ES-I3 (cell line): Measurements from ENCODE around the gene NAA30.

ENCODE experiments used
- H3K36me3 ChIP-seq: 2 replicates; pipeline ENCODE4 v1.6.1; 2013; ENCODE audit warnings: mild to moderate bottlenecking, low read length, control low read depth, moderate library complexity; ENCODE audit not compliant: insufficient read depth
- H3K4me1 ChIP-seq: 2 replicates; pipeline ENCODE4 v1.6.1; 2013; ENCODE audit warnings: mild to moderate bottlenecking, control low read depth, low read length; ENCODE audit not compliant: insufficient read depth
- H3K9ac ChIP-seq: 2 replicates; pipeline ENCODE4 v1.6.1; 2013; ENCODE audit warnings: low read depth, mild to moderate bottlenecking, low read length, moderate library complexity
- H3K9me3 ChIP-seq: 2 replicates; pipeline ENCODE4 v1.6.1; 2013; ENCODE audit warnings: mild to moderate bottlenecking, low read length, moderate library complexity; ENCODE audit not compliant: control insufficient read depth, insufficient read depth

The NAA30 gene

DNA sequence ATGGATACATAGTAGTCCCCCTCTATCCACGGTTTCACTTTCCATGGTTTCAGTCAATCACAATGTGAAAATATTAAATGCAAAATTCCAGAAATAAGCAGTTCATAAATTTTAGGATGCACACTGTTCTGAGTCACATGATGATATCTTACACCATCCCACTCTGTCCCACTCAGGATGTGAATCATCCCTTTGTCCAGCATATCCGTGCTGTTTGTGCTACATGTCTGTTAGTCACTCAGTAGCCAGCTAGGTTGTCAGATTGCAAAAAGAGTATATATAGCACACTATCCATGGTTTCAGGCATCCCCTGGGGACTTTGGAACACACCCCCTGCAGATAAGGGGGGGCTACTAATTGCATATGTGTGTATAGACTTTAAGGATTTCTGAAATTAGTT is 8.1 kb upstream of the NAA30 start:
- Histone ChIP-seq H3K4me1 (peaks cover 5% of the 10 kb centered on the region; the same call in 1 of the 2 replicates), H3K9ac (no peak overlapping the region), H3K36me3 (no peaks in the 10 kb centered on the region), H3K9me3 (no peaks in the 10 kb centered on the region)

DNA sequence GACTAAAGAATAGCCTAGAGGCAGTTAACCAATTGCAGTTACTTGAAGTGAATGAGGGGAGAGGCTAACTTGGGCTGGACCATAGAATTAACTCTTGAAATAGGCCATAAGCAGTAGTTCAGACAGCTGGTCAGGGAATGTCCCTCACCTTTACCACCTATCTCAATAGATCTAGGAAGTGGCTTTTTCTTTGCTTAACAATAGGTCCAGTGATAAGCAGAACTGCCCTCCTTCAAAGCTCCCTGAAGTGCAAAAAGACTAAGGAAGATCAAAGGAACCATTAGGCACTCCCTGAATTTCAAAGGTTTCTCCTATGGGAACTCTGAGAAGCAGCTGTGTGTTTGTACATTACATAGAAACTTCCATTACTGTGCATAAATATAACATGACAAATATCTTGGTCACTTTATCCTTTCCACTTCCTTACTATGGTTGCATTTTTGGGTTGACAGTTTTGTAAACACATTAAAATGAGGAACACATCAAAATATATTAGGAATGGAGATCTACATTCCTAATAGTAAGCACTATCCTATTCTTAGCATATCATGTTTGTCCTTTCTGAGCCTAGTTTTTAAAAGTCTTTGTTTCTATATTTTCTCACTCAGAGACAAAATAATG is 7.2 kb upstream of the NAA30 start:
- Histone ChIP-seq H3K4me1 (peaks cover 5% of the 10 kb centered on the region; the same call in 1 of the 2 replicates), H3K36me3 (no peaks in the 10 kb centered on the region), H3K9me3 (no peaks in the 10 kb centered on the region), H3K9ac (no peak overlapping the region)

DNA sequence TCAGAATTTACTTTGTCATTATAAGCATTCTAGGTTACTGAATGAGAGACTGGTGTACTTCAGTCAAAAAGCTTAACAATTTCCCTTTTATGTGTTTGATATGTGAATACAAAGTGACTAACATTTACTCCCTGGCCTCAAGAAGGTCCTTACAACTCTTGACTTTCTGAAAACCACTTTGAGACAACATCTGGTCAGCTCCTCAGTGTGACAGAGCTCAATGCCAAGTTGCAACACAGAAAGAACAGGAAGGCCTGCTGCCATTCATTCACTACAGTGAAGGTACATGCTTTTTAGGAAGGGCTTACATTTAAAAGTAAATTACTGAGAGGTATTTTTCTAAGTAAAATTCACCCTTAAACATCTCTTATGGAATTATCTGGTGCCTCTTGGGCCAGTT is 2.3 kb upstream of the NAA30 start:
- no peaks in the 10 kb centered on the region for H3K9me3 ChIP-seq
- no peak overlapping the region for H3K9ac ChIP-seq
- H3K4me1 ChIP-seq, result peaks cover 11% of the 10 kb centered on the region
- no peaks in the 10 kb centered on the region for H3K36me3 ChIP-seq

DNA sequence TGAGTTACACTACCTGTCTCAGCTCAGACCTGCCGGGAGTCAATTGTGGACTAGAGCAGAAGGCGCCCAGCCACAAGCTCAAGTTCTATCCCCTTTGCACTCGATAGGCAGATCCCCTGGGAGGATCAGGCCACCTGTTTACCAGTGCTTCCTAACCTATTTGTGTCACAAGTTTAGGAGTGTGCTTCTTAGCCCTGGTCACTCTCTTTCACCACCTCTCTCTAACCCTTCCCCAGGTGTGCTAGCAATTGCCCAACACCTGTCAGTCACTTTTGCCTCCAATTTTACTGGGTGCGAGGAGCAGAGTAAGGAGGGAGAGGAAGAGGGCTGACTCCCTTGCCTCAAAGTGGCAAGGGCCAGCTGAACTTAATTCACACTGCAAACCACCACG is 745 bp upstream of the NAA30 start:
- Histone ChIP-seq H3K4me1 (peaks cover 8% of the 10 kb centered on the region), H3K9ac (peak overlapping the region; percentile 73), H3K9me3 (no peaks in the 10 kb centered on the region), H3K36me3 (no peaks in the 10 kb centered on the region)

DNA sequence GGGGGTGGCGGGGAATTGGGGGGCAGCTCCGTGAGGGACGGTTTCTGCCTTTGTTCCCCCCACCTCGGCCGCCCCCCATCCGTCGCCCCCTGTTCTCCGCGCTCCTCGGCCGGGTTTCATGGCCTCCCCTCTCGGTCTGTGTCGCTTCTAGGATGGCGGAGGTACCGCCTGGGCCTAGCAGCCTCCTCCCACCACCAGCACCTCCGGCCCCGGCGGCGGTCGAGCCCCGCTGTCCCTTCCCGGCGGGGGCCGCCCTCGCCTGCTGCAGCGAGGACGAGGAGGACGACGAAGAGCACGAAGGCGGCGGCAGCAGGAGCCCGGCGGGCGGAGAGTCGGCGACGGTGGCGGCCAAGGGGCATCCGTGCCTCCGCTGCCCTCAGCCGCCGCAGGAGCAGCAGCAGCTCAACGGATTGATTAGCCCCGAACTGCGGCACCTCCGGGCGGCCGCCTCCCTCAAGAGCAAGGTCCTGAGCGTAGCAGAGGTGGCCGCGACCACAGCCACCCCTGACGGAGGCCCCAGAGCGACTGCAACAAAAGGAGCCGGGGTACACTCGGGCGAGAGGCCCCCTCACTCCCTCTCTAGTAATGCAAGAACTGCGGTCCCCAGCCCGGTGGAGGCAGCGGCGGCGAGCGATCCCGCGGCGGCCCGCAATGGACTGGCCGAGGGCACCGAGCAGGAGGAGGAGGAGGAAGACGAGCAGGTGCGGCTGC is 575 bp downstream of the NAA30 start:
- Histone ChIP-seq H3K9ac (peak overlapping the region; percentile 73), H3K36me3 (no peaks in the 10 kb centered on the region), H3K9me3 (no peaks in the 10 kb centered on the region)

DNA sequence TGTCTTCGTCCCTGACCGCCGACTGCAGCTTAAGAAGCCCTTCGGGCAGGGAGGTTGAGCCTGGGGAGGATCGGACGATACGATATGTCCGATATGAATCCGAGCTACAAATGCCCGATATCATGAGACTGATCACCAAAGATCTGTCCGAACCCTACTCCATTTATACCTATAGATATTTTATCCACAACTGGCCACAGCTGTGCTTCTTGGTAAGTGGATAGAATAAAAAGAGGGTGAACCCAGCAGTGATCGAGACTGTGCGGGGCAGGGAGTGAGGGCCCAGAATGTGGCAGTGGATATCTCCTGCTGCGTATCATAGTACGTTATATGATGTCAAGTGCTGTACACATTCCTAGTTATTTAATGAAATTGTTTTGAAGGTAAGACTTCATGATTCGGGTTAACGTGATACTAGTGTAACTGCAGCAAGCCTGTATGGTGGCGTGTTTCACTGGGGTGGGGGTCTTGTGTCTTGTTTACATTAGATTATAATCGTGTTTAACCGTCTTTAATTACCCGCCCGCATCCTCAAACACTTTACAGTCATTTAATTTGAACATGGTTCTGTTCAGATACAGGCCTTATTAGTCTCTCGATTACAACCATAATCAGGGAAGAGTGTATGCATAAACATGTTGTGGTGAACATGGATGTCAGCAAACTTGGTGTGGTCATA is 1.3 kb downstream of the NAA30 start:
- peaks cover 3% of the 10 kb centered on the region; the same call in 1 of the 2 replicates for H3K36me3 ChIP-seq
- peaks cover 5% of the 10 kb centered on the region for H3K4me1 ChIP-seq
- no peaks in the 10 kb centered on the region for H3K9me3 ChIP-seq
- peak overlapping the region; percentile 73 for H3K9ac ChIP-seq

More for the DNA sequence above, 575 bp downstream of the NAA30 start:
- peaks cover 5% of the 10 kb centered on the region for H3K4me1 ChIP-seq

DNA sequence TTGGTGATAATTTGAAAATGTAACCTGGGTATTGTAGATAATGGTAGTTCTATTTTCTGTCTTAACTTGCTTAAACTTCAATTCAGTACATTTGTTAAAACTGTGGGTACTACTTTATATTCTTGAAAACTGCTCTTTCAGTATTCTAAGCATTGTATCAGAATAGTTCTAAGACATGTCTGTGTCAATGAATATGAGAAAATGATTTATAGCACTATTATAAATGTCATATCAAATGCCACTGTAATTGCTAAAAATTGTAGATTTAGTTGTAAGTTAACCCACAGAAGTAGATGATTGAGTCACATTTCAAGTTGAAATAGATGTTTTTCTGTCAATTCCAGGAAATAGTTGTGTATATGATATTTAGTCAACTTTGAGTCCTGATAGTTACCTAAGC is 2.4 kb downstream of the NAA30 start:
- Histone ChIP-seq H3K36me3 (peaks cover 3% of the 10 kb centered on the region; the same call in 1 of the 2 replicates), H3K9ac (no peak overlapping the region), H3K4me1 (peaks cover 5% of the 10 kb centered on the region), H3K9me3 (no peaks in the 10 kb centered on the region)

DNA sequence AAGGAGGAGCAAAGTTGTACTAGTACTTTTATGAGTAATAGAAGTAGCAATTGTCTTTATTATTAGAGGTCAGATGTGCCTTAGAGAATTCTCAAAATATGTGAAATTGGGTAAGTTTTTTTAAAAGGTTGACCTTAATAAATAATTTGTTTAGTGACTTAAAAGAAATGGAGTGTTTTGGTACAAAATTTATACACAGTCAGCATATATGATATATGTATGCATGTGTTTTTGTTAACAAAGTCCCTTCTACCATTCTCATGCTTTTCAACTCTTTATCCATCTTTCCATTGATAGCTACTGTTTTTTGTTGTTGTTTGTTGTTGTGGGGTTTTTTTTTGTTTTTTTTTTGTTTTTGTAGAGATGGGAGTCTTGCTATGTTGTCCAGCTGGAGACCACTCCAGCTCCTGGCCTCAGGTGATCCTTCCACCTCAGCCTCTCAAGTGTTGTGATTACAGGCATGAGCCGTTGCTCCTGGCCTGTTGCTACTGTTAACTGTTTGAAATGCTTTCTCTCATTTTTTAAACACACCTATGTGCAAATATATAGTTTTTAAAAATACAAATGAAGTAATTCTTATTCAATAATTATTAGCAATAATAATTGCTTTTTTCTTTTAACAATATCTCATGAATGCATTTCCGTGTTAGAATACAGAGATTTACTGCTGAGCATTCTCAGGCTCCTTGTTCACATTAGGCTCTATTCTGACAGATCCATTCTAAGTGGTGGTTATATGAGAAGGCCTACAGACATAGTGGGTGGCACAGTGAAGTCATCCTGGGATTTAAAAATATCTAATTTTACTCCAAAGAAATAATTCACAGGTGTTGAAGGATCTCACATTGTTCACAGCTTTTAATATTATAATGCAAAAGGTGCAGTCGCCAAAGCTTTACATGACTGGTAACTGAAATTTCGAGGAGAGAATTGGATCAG is 10.4 kb downstream of the NAA30 start:
- Histone ChIP-seq H3K36me3 (peaks cover 8% of the 10 kb centered on the region; the same call in 1 of the 2 replicates), H3K4me1 (no peaks in the 10 kb centered on the region), H3K9me3 (no peaks in the 10 kb centered on the region), H3K9ac (no peak overlapping the region)

DNA sequence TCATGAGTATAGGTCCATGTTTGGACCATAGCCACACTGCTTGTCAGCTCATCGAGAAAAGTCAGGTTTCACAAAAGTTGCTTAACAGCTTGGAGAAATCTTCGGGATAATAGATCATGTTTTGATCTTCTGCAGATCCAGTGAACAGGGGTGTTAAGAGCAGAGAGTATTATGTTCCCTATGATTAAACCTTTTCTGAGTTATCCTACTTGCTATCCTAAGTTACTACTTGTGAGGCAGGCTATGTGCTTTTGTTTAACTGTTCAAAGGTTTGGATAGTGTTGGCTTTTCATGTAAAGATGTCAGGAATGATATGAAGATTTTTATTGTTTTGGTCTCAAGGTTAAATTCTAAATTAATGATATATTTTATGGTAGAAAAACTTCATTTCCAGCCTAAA is 11.1 kb downstream of the NAA30 start:
- no peaks in the 10 kb centered on the region for H3K9me3 ChIP-seq
- peaks cover 6% of the 10 kb centered on the region; the same call in 1 of the 2 replicates for H3K36me3 ChIP-seq
- no peak overlapping the region for H3K9ac ChIP-seq

DNA sequence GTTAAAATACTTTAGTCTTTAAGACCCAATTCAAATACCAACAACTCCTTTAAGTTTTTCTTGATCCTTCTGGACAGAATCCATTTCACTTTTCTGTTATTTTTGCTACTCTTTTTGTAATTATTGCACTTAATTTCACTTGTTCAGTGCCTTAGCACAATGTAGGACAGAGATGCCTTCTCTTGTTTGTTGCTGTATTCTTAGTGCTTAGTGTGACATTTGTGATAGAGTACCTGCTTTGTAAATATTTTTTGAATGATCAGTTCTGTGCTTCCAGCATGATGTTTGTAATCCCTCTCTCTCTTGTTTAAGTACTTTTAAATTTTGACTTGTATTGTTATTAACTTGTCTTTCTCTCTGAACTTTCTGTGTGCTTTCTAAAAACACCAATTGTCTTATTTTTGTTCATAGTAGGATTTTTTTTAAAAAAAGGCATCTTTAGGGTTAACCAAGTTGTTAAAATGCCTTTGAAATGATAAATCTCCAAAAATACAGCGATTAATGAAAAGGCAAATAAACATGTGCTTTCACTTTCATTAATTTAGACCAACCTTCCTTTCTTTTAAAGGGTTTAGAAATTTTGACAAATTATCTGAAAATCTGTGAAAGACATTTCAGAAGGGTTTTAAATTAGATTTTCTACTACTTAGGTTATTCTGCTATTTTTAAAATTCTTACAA is 11.9 kb downstream of the NAA30 start:
- Histone ChIP-seq H3K36me3 (peaks cover 5% of the 10 kb centered on the region; the same call in 1 of the 2 replicates), H3K4me1 (no peaks in the 10 kb centered on the region), H3K9ac (no peak overlapping the region)

More for the DNA sequence above, 11.1 kb downstream of the NAA30 start:
- no peaks in the 10 kb centered on the region for H3K4me1 ChIP-seq

DNA sequence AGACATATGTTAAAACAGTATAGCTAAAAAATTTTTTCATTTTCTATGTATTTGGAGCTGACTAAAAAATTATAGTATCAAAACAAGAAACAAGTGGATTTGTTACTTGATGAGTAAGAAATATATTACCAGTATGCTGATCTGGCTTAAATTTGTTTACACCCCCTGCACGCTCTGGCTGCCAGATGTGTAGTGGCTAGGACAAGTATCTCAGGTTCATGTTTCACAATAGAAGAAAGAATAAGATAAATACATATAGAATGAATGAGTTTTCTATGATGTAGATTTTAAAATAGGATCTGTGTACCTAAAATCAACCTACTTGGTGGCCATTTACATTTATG is 13.1 kb downstream of the NAA30 start:
- peaks cover 5% of the 10 kb centered on the region; the same call in 1 of the 2 replicates for H3K36me3 ChIP-seq
- no peak overlapping the region for H3K9ac ChIP-seq

More for the DNA sequence above, 11.9 kb downstream of the NAA30 start:
- H3K9me3 ChIP-seq, result no peaks in the 10 kb centered on the region

DNA sequence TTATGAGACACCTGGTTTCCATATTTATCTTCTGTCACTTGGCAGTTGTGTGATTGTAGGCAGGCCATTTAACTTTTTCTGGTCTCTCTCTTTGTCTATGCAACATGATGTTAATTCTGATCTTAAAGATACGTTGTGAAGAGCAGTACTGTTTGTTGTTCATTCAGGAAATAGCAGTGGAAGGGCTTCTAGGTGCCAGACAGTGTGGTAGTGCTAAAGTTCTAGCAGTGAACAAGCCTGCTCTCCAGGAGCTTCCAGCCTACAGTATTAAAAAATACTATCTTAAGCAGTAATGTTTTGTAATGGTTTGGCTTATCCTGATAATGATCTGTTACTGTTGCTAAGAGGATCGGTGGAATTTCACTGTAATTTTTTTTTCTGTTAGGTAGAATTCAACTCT is 15.2 kb downstream of the NAA30 start:
- no peaks in the 10 kb centered on the region for H3K4me1 ChIP-seq
- H3K9me3 ChIP-seq, result no peaks in the 10 kb centered on the region
- no peak overlapping the region for H3K9ac ChIP-seq
- peaks cover 9% of the 10 kb centered on the region for H3K36me3 ChIP-seq

More for the DNA sequence above, 13.1 kb downstream of the NAA30 start:
- no peaks in the 10 kb centered on the region for H3K9me3 ChIP-seq
- H3K4me1 ChIP-seq, result no peaks in the 10 kb centered on the region

DNA sequence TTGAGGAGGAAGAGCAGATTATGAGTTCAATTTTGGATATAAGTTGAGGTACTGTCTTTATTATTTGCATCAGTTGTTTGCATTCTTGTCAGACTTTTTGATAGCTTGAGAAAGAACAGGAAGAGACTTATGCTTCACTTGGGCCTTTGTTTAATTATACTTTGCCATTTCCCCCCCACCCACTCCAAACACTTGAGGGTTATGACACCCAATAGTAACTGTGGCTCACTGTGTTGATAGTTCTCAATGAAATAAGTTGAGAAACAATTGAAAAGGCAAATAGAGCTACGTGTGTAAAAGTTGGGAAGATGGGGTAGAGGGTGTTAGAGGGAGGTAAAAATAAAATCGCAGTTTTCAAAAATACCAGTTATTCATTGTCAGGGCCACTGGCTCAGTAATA is 17.7 kb downstream of the NAA30 start:
- H3K9me3 ChIP-seq, result no peaks in the 10 kb centered on the region
- no peak overlapping the region for H3K9ac ChIP-seq
- peaks cover 9% of the 10 kb centered on the region for H3K36me3 ChIP-seq
- no peaks in the 10 kb centered on the region for H3K4me1 ChIP-seq
